NCI-H345 treated with DMSO at 0.1 percent for 48 hours (cell line): ENCODE results near the gene RSKR.
"Not testable (repeated sequence)": the region's sequence is repeated elsewhere in the genome, so short reads cannot be mapped to it uniquely, and the experiment has no call there.

ENCODE experiments used
- DNase-seq: peaks from one replicate; lab custom pipeline; 2025; ENCODE audit not compliant: unreplicated experiment; lab: John Stamatoyannopoulos, UW

Gene RSKR

GRCh38 chr17:28578246-28579195 lies 35.5 kb downstream of the RSKR start:
- DNase-seq, result no peak

GRCh38 chr17:28577466-28577824 lies 36.5 kb downstream of the RSKR start:
- DNase-seq, result no peak

GRCh38 chr17:28576758-28577465 lies 37.1 kb downstream of the RSKR start, which contains the start of gene ALDOC:
TSS of gene ALDOC (minus strand) at chr17:28576895. CDS start at chr17:28575532, 1,363 bp downstream.
- peak; percentile 84 for DNase-seq

- not testable (repeated sequence) for DNase-seq
Observed at GRCh38 chr17:28576016-28576415, 38.0 kb downstream of the RSKR start.

GRCh38 chr17:28575126-28575795 lies 38.7 kb downstream of the RSKR start:
- DNase-seq, result no peak

GRCh38 chr17:28574526-28574925 lies 39.5 kb downstream of the RSKR start:
- no peak for DNase-seq

GRCh38 chr17:28573966-28574480 lies 40.0 kb downstream of the RSKR start:
- DNase-seq, result no peak

GRCh38 chr17:28573521-28573920 lies 40.5 kb downstream of the RSKR start:
- DNase-seq, result no peak

- DNase-seq, result no peak
Observed at GRCh38 chr17:28573040-28573380, 41.0 kb downstream of the RSKR start.

GRCh38 chr17:28572259-28573039 lies 41.5 kb downstream of the RSKR start:
- no peak for DNase-seq

- DNase-seq, result peak; percentile 88
Observed at GRCh38 chr17:28571361-28572122, 42.4 kb downstream of the RSKR start, which contains the start of gene PIGS. TSS of gene PIGS (minus strand) at chr17:28571524. CDS start at chr17:28571496, 28 bp downstream.

GRCh38 chr17:28570716-28571360 lies 43.1 kb downstream of the RSKR start:
- no peak for DNase-seq

- no peak for DNase-seq
Observed at GRCh38 chr17:28569446-28569845, 44.5 kb downstream of the RSKR start.

- no peak for DNase-seq
Observed at GRCh38 chr17:28567604-28568003, 46.4 kb downstream of the RSKR start.

GRCh38 chr17:28563475-28563874 lies 50.5 kb downstream of the RSKR start:
- no peak for DNase-seq
